Duodenal mucosa (tissue), 2 donors: ENCODE measurements around the gene SAMD13.

Experiments used
- H3K27ac ChIP-seq: one replicate; pipeline ENCODE4 v1.7.0; 2013; ENCODE audit warnings: low read depth, low read length
- H3K27me3 ChIP-seq, 2 donors: one replicate each; pipeline ENCODE4 v1.7.0; 2013; ENCODE audit warnings: low read length in 2 of 2, control low read depth in 1 of 2; ENCODE audit not compliant: insufficient read depth in 2 of 2, control insufficient read depth in 1 of 2
- H3K36me3 ChIP-seq, 2 donors: one replicate each; pipeline ENCODE4 v1.7.0; 2013; ENCODE audit warnings: low read length in 2 of 2, control low read depth in 1 of 2; ENCODE audit not compliant: insufficient read depth in 2 of 2, control insufficient read depth in 1 of 2
- H3K4me1 ChIP-seq, 2 donors: one replicate each; pipeline ENCODE4 v1.7.0; 2013; ENCODE audit warnings: low read length in 2 of 2, control low read depth in 1 of 2; ENCODE audit not compliant: insufficient read depth in 2 of 2, control insufficient read depth in 1 of 2
- H3K4me3 ChIP-seq, 2 donors: one replicate each; pipeline ENCODE4 v1.7.0; 2013; ENCODE audit warnings: low read length in 2 of 2, low read depth in 1 of 2
- H3K9ac ChIP-seq, 2 donors: one replicate each; pipeline ENCODE4 v1.7.0; 2013; ENCODE audit warnings: low read length in 2 of 2, low read depth in 1 of 2
- H3K9me3 ChIP-seq, 2 donors: one replicate each; pipeline ENCODE4 v1.7.0; 2013; ENCODE audit warnings: low read length in 2 of 2, control low read depth in 1 of 2; ENCODE audit not compliant: control insufficient read depth in 1 of 2

The SAMD13 gene

GRCh38 chr1:84301004-84301784 lies at the start of gene SAMD13:
Gene SAMD13 (plus strand): TSS chr1:84301708. CDS start chr1:84303235, 1,527 bp downstream.
- H3K9ac ChIP-seq: peak within 1 kb of the TSS; percentile 69 to 75
- peak within 1 kb of the TSS; percentile 59 to 71 for H3K4me3 ChIP-seq
- no peaks in the 10 kb centered on the region for H3K36me3 ChIP-seq
- H3K27ac ChIP-seq: peak within 1 kb of the TSS; percentile 6
- H3K27me3 ChIP-seq: no peaks in the 10 kb centered on the region
- H3K9me3 ChIP-seq: no peaks in the 10 kb centered on the region
- peaks cover 28 to 33% of the 10 kb centered on the region in 2 donors for H3K4me1 ChIP-seq

GRCh38 chr1:84253036-84253435 lies 48.5 kb upstream of the SAMD13 start:
- Histone ChIP-seq H3K4me1 (peaks cover 0 to 9% of the 10 kb centered on the region in 2 donors), H3K4me3 (no peak overlapping the region), H3K9ac (no peak overlapping the region), H3K27me3 (no peaks in the 10 kb centered on the region), H3K36me3 (no peaks in the 10 kb centered on the region), H3K9me3 (peaks cover 0 to 5% of the 10 kb centered on the region in 2 donors), H3K27ac (no peak overlapping the region)

GRCh38 chr1:84253891-84254290 lies 47.6 kb upstream of the SAMD13 start:
- Histone ChIP-seq H3K27me3 (no peaks in the 10 kb centered on the region), H3K27ac (no peak overlapping the region), H3K4me1 (peaks cover 0 to 9% of the 10 kb centered on the region in 2 donors), H3K9ac (no peak overlapping the region), H3K9me3 (peaks cover 0 to 5% of the 10 kb centered on the region in 2 donors), H3K4me3 (no peak overlapping the region), H3K36me3 (no peaks in the 10 kb centered on the region)

- H3K36me3 ChIP-seq: no peaks in the 10 kb centered on the region
- no peak overlapping the region for H3K4me3 ChIP-seq
- H3K9me3 ChIP-seq: peaks cover 0 to 5% of the 10 kb centered on the region in 2 donors
- no peak overlapping the region for H3K9ac ChIP-seq
- H3K27ac ChIP-seq: no peak overlapping the region
- H3K4me1 ChIP-seq: peaks cover 0 to 9% of the 10 kb centered on the region in 2 donors
- H3K27me3 ChIP-seq: no peaks in the 10 kb centered on the region
Observed at GRCh38 chr1:84254703-84255238, 46.7 kb upstream of the SAMD13 start.

GRCh38 chr1:84255582-84255981 lies 45.9 kb upstream of the SAMD13 start:
- H3K4me1 ChIP-seq: peaks cover 0 to 9% of the 10 kb centered on the region in 2 donors
- H3K4me3 ChIP-seq: no peak overlapping the region
- H3K27me3 ChIP-seq: no peaks in the 10 kb centered on the region
- no peak overlapping the region for H3K9ac ChIP-seq
- H3K9me3 ChIP-seq: peaks cover 0 to 4% of the 10 kb centered on the region in 2 donors
- no peaks in the 10 kb centered on the region for H3K36me3 ChIP-seq
- H3K27ac ChIP-seq: no peak overlapping the region

- H3K4me3 ChIP-seq: no peak overlapping the region
- H3K36me3 ChIP-seq: no peaks in the 10 kb centered on the region
- no peak overlapping the region for H3K27ac ChIP-seq
- peaks cover 0 to 16% of the 10 kb centered on the region in 2 donors for H3K4me1 ChIP-seq
- H3K9me3 ChIP-seq: no peaks in the 10 kb centered on the region
- H3K27me3 ChIP-seq: no peaks in the 10 kb centered on the region
- no peak overlapping the region for H3K9ac ChIP-seq
Observed at GRCh38 chr1:84257617-84258016, 43.9 kb upstream of the SAMD13 start.

GRCh38 chr1:84259376-84259775 lies 42.1 kb upstream of the SAMD13 start:
- H3K4me3 ChIP-seq: no peak overlapping the region
- no peak overlapping the region for H3K27ac ChIP-seq
- H3K36me3 ChIP-seq: no peaks in the 10 kb centered on the region
- peaks cover 0 to 15% of the 10 kb centered on the region in 2 donors for H3K4me1 ChIP-seq
- H3K9ac ChIP-seq: no peak overlapping the region
- no peaks in the 10 kb centered on the region for H3K27me3 ChIP-seq
- H3K9me3 ChIP-seq: no peaks in the 10 kb centered on the region

- Histone ChIP-seq H3K27me3 (no peaks in the 10 kb centered on the region), H3K36me3 (no peaks in the 10 kb centered on the region), H3K4me1 (peaks cover 0 to 9% of the 10 kb centered on the region in 2 donors), H3K4me3 (no peak overlapping the region), H3K9ac (no peak overlapping the region), H3K9me3 (no peaks in the 10 kb centered on the region), H3K27ac (no peak overlapping the region)
Observed at GRCh38 chr1:84259989-84260388, 41.5 kb upstream of the SAMD13 start.

- Histone ChIP-seq H3K9ac (no peak overlapping the region), H3K4me1 (peaks cover 0 to 6% of the 10 kb centered on the region in 2 donors), H3K27ac (no peak overlapping the region), H3K27me3 (no peaks in the 10 kb centered on the region), H3K4me3 (no peak overlapping the region), H3K36me3 (no peaks in the 10 kb centered on the region), H3K9me3 (no peaks in the 10 kb centered on the region)
Observed at GRCh38 chr1:84260852-84261518, 40.5 kb upstream of the SAMD13 start.

- Histone ChIP-seq H3K4me1 (peaks cover 22 to 24% of the 10 kb centered on the region in 2 donors), H3K27ac (no peak overlapping the region)
Observed at GRCh38 chr1:84264961-84265360, 36.5 kb upstream of the SAMD13 start.

More at GRCh38 chr1:84264961-84265360, 36.5 kb upstream of the SAMD13 start:
- no peaks in the 10 kb centered on the region for H3K9me3 ChIP-seq
- H3K9ac ChIP-seq: no peak overlapping the region
- H3K36me3 ChIP-seq: no peaks in the 10 kb centered on the region
- no peaks in the 10 kb centered on the region for H3K27me3 ChIP-seq
- H3K4me3 ChIP-seq: no peak overlapping the region
